OCI-LY3 (cell line): ENCODE results near the gene SH2B2.

Experiments used
- EZH2phosphoT487 ChIP-seq: fragments of 200-600 bp; shearing (Covaris generic); IDR thresholded peaks from 2 replicates; pipeline ENCODE4 v1.6.1; 2018; ENCODE audit warnings: antibody characterized with exemption, mixed run types, low read depth
- TF ChIP-seq, protein P1 (sequence below): fragments of 200-600, 300-600 bp; sonication (generic); IDR thresholded peaks from 2 replicates; pipeline ENCODE4 v1.5.1; 2014; ENCODE audit warnings: antibody characterized with exemption, low read length, low read depth

DNA sequence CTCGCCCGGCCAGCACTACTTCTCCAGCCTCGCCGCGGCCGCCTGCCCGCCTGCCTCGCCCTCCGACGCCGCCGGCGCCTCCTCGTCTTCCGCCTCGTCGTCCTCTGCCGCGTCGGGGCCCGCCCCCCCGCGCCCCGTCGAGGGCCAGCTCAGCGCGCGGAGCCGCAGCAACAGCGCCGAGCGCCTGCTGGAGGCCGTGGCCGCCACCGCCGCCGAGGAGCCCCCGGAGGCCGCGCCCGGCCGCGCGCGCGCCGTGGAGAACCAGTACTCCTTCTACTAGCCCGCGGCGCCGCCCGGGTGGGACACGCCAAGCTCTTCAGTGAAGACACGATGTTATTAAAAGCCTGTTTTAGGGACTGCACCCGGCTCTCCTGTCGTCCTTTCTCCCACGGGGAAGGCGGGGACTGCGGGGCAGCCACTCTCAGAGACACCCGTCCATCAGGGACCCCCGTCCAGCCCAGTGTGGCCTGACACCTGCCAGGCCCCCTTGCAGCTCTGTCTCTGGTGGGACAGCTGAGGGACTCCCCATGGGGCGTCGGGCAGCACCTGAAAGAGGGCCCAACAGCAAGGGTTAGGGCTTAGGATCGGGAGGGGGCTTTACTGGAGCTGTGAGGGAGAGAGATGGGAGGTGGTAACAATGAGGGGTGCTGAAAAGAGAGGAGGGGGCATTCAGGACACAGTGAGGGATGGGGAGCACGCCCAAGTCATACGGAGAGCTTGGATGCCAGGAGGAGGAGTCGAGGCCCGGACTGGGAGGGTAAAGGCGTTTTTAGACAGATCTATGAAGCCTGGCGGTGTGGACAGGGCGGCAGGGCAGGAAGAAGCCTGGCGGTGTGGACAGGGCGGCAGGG lies 34.9 kb downstream of the SH2B2 start:
- TF ChIP-seq, protein P1, sequence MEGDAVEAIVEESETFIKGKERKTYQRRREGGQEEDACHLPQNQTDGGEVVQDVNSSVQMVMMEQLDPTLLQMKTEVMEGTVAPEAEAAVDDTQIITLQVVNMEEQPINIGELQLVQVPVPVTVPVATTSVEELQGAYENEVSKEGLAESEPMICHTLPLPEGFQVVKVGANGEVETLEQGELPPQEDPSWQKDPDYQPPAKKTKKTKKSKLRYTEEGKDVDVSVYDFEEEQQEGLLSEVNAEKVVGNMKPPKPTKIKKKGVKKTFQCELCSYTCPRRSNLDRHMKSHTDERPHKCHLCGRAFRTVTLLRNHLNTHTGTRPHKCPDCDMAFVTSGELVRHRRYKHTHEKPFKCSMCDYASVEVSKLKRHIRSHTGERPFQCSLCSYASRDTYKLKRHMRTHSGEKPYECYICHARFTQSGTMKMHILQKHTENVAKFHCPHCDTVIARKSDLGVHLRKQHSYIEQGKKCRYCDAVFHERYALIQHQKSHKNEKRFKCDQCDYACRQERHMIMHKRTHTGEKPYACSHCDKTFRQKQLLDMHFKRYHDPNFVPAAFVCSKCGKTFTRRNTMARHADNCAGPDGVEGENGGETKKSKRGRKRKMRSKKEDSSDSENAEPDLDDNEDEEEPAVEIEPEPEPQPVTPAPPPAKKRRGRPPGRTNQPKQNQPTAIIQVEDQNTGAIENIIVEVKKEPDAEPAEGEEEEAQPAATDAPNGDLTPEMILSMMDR = no peak
- TF ChIP-seq EZH2phosphoT487 = no peak
